Uterus (tissue), 4 donors: ENCODE results near the gene PLD5. TPM values are rescaled to one million over a fixed set of nuclear protein-coding genes. Genes with fewer than 3 reads are reported as not detected.

Source experiments
- DNase-seq, 2 donors: peaks; one replicate each; pipeline ENCODE4 v3.0.0-alpha.2; 2019 to 2020
- H3K27ac ChIP-seq, 2 donors: fragments of 200-600 bp; sonication (generic); 1 replicate in 1 of 2; 2 replicates in 1 of 2; pipeline ENCODE4 v1.5.1; 2016 to 2018
- H3K27me3 ChIP-seq, 2 donors: fragments of 200-600 bp; sonication (generic); one replicate each; pipeline ENCODE4 v1.5.1; 2018 to 2019; ENCODE audit warnings: control low read depth in 1 of 2
- H3K36me3 ChIP-seq, 2 donors: fragments of 200-600 bp; sonication (generic); one replicate each; pipeline ENCODE4 v1.5.1; 2019; ENCODE audit warnings: control low read depth in 1 of 2
- H3K4me1 ChIP-seq, 2 donors: fragments of 200-600 bp; sonication (generic); one replicate each; pipeline ENCODE4 v1.5.1; 2018 to 2019; ENCODE audit warnings: control low read depth in 1 of 2
- H3K4me3 ChIP-seq, 2 donors: fragments of 200-600 bp; sonication (generic); 1 replicate in 1 of 2; 2 replicates in 1 of 2; pipeline ENCODE4 v1.5.1; 2018 to 2019; ENCODE audit warnings: mild to moderate bottlenecking in 1 of 2
- H3K9me3 ChIP-seq, 2 donors: fragments of 200-600 bp; sonication (generic); one replicate each; pipeline ENCODE4 v1.5.1; 2019; ENCODE audit warnings: control low read depth in 1 of 2
- POLR2A ChIP-seq, 2 donors: fragments of 450-650 bp; IDR thresholded peaks; one replicate each; pipeline ENCODE4 v1.6.1; 2016; ENCODE audit warnings: antibody characterized with exemption in 2 of 2, mild to moderate bottlenecking in 1 of 2, moderate library complexity in 1 of 2
- intact Hi-C: fragments of 100-400 bp; cut with DNase I; formaldehyde crosslinking; loops from one replicate; pipeline ENCODE4 v1.15.1; 2023; ENCODE audit warnings: low total_unique reads
- total RNA-seq, 4 donors: library from RNA; depleted of rRNA in 3 of 4; stranded (reverse); fragments of >200 nt in 3 of 4; gene quantifications; one replicate each; pipeline versions ENCODE4 v1.1.0 to v1.2.4, GENCODE V29; 2014 to 2023
- TF ChIP-seq, protein P1 (sequence below), 4 experiments: fragments of 200-600 bp in 2 of 4; fragments of 450-650 bp in 2 of 4; sonication (generic) in 2 of 4; IDR thresholded peaks; one replicate each; pipeline ENCODE4 v1.5.1; 2016 to 2019; ENCODE audit warnings: antibody characterized with exemption in 4 of 4, mild to moderate bottlenecking in 2 of 4, moderate library complexity in 1 of 4
- donor health status: DM: yes; HTN: yes; CAD: no.

The PLD5 gene
- total RNA-seq, 4 donors from 2014 or later, result 2.4 to 6.1 (median 5.2) TPM

DNA sequence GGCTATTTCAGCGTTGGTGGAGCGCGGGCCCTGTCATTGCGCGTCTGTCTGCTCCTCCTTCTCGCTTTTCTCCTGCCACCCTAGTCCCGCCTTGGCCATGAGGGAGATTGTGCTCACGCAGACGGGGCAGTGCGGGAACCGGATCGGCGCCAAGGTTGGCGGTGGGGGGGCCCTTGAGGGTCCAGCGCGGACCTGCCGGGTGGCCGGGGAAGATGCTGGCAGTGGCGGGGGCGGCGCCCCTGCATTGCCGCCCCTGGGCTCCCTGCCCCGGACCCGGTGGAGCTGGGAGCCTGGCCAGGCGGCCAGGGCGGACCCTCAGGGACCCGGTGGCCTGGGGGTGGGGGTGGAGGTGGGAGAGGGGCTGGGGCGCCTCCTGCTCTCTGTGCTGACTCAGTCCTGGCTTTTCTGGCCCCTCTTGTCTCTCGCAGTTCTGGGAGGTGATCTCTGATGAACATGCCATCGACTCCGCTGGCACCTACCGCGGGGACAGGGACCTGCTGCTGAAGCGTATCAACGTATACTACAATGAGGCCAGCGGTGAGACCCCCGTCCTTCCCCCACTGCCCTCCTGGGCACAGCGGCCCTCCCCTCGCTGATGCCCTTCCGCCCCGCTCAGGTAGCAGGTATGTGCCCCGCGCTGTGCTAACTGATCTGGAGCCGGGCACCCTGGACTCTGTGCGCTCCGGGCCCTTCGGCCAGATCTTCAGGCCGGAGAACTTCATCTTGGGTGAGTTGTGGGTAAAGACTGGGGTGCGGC is 467.3 kb downstream of the PLD5 start:
- DNase-seq, result no peak
- H3K4me3 ChIP-seq, result no peak overlapping the region
- no peaks in the 10 kb centered on the region for H3K27me3 ChIP-seq
- TF ChIP-seq, protein P1, sequence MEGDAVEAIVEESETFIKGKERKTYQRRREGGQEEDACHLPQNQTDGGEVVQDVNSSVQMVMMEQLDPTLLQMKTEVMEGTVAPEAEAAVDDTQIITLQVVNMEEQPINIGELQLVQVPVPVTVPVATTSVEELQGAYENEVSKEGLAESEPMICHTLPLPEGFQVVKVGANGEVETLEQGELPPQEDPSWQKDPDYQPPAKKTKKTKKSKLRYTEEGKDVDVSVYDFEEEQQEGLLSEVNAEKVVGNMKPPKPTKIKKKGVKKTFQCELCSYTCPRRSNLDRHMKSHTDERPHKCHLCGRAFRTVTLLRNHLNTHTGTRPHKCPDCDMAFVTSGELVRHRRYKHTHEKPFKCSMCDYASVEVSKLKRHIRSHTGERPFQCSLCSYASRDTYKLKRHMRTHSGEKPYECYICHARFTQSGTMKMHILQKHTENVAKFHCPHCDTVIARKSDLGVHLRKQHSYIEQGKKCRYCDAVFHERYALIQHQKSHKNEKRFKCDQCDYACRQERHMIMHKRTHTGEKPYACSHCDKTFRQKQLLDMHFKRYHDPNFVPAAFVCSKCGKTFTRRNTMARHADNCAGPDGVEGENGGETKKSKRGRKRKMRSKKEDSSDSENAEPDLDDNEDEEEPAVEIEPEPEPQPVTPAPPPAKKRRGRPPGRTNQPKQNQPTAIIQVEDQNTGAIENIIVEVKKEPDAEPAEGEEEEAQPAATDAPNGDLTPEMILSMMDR (IDR thresholded peaks at IDR 0.05), result no peak
- TF ChIP-seq POLR2A (IDR thresholded peaks at IDR 0.05), result no peak
- H3K36me3 ChIP-seq, result no peaks in the 10 kb centered on the region
- no peaks in the 10 kb centered on the region for H3K9me3 ChIP-seq
- intact Hi-C loops, result no loop called here
- no peaks in the 10 kb centered on the region for H3K4me1 ChIP-seq
- H3K27ac ChIP-seq, result no peak overlapping the region

DNA sequence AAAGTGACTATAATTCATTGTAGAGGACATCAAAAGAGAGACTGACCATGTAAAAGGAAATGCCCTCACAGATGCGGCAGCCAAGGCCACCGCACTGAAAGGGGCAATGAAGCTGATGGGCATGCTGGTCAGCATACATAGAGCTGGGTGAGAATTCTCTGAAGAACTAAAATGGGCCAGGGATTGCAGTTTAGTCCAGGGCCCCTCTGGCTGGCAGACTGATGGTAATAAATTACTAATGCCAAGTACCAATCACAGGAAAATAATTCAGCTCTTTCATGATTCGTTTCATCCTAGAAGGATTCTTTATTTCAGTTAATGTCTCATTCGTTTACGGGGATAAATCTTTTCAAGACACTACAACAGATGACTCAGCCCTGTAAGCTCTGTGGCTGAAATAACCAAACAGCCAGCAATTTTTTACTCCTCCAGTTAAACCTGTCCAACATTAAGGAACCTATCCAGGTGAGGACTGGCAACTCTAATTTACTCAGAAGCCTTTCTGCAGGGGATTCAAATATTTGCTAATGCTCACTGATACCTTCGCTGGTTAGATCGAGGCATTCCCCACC is 468.7 kb downstream of the PLD5 start:
- no peaks in the 10 kb centered on the region for H3K9me3 ChIP-seq
- intact Hi-C loops, result no loop called here
- H3K36me3 ChIP-seq, result no peaks in the 10 kb centered on the region
- no peak overlapping the region for H3K27ac ChIP-seq
- H3K27me3 ChIP-seq, result no peaks in the 10 kb centered on the region
- no peak for DNase-seq
- TF ChIP-seq, protein P1 (IDR thresholded peaks at IDR 0.05), result no peak
- no peak for TF ChIP-seq POLR2A (IDR thresholded peaks at IDR 0.05)
- no peak overlapping the region for H3K4me3 ChIP-seq
- no peaks in the 10 kb centered on the region for H3K4me1 ChIP-seq

DNA sequence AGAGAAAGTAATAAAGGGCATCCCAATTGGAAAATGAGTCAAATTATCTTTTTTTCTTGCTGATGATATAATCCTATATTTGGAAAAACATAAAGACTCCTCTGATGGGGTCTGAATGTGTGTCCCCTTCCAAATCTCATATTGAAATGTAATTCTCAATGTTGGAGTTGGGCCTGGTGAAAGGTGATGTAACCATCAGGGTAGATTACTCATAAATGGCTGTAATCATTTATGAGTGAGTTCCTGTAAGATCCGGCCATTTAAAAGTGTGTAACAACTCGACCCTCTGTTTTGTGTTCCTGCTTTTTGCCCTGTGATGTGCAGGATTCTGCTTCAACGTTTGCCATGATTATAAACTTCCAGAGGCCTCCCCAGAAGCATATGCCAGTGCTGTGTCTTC is 481.3 kb downstream of the PLD5 start:
- Histone ChIP-seq H3K36me3 (no peaks in the 10 kb centered on the region), H3K27ac (no peak overlapping the region), H3K4me3 (no peak overlapping the region), H3K4me1 (no peaks in the 10 kb centered on the region), H3K9me3 (no peaks in the 10 kb centered on the region), H3K27me3 (no peaks in the 10 kb centered on the region)
- no peak for DNase-seq
- intact Hi-C loops, result no loop called here
- no peak for TF ChIP-seq POLR2A (IDR thresholded peaks at IDR 0.05)
- TF ChIP-seq, protein P1 (IDR thresholded peaks at IDR 0.05), result no peak

DNA sequence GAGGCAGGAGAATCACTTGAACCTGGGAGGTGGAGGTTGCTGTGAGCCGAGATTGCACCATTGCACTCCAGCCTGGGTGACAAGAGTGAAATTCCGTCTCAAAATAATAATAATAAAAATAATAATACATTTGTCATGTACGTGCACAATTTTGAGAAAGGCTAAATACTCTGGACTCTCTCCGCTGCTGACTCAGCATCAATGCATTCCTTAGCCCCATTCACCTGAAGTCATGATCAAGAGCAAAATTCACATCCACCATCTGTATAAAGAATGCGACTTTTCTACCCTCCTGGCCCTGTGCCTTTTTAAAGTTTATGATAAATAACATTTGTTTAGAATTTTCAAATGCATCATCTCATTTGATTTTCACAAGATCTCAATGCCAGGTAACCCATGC is 490.1 kb downstream of the PLD5 start:
- TF ChIP-seq, protein P1 (IDR thresholded peaks at IDR 0.05), result no peak
- no peak for TF ChIP-seq POLR2A (IDR thresholded peaks at IDR 0.05)

DNA sequence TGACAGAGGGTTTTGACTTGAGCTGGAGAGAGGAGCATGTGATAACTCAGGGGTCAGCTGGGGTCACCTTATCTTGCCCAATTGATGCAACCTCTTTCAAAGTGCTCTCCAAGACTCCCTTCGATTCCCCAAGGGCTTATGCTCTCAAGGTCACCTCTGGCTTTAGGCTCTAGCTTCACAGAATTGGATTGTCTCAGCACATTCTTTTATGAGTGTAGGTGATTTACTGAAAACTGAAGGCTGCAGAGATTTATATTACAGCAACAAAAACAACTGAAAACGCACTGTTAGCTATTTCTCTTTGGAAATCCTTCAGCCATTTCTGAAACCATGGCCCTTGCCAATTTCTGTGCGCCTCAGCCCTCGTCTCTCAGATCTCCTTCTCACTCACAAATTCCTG is 491.1 kb downstream of the PLD5 start:
- H3K4me3 ChIP-seq, result no peak overlapping the region
- TF ChIP-seq POLR2A (IDR thresholded peaks at IDR 0.05), result no peak
- TF ChIP-seq, protein P1 (IDR thresholded peaks at IDR 0.05), result no peak
- no peaks in the 10 kb centered on the region for H3K4me1 ChIP-seq
- no peaks in the 10 kb centered on the region for H3K9me3 ChIP-seq
- H3K27ac ChIP-seq, result no peak overlapping the region
- no peaks in the 10 kb centered on the region for H3K36me3 ChIP-seq
- intact Hi-C loops, result no loop called here
- no peaks in the 10 kb centered on the region for H3K27me3 ChIP-seq
- no peak for DNase-seq

More for the DNA sequence above, 490.1 kb downstream of the PLD5 start:
- Histone ChIP-seq H3K9me3 (no peaks in the 10 kb centered on the region), H3K36me3 (no peaks in the 10 kb centered on the region), H3K27me3 (no peaks in the 10 kb centered on the region), H3K4me1 (no peaks in the 10 kb centered on the region), H3K4me3 (no peak overlapping the region), H3K27ac (no peak overlapping the region)
- intact Hi-C loops, result no loop called here
- no peak for DNase-seq
